Measurements from ENCODE around the gene FOXJ3. TPM values are rescaled to one million over a fixed set of nuclear protein-coding genes. Genes with fewer than 3 reads are reported as not detected.

The FOXJ3 gene
- total RNA-seq, 3 donors from 2014 or later: 52.6 to 82.7 (median 57.7) TPM

GRCh38 chr1:42201986-42202385 is 133.0 kb downstream of the FOXJ3 start:
- no peak overlapping the region for H3K4me3 ChIP-seq
- intact Hi-C loops (cut with DNase I; ENCODE audit: low total_unique reads): no loop called here
- no peaks in the 10 kb centered on the region for H3K9me3 ChIP-seq
- H3K27me3 ChIP-seq: no peaks in the 10 kb centered on the region
- no peaks in the 10 kb centered on the region for H3K36me3 ChIP-seq
- H3K4me1 ChIP-seq: no peaks in the 10 kb centered on the region
- no peak for DNase-seq (ENCODE audit: low spot score in 2 of 2)
- no peak for TF ChIP-seq POLR2A (IDR thresholded peaks at IDR 0.05)
- TF ChIP-seq CTCF (IDR thresholded peaks at IDR 0.05): no peak
- TF ChIP-seq POLR2AphosphoS5 (IDR thresholded peaks at IDR 0.05): no peak
- no peak overlapping the region for H3K27ac ChIP-seq

GRCh38 chr1:42198251-42198650 is 136.8 kb downstream of the FOXJ3 start:
- Histone ChIP-seq H3K4me1 (no peaks in the 10 kb centered on the region), H3K27ac (no peak overlapping the region), H3K36me3 (no peaks in the 10 kb centered on the region), H3K4me3 (no peak overlapping the region), H3K27me3 (no peaks in the 10 kb centered on the region), H3K9me3 (no peaks in the 10 kb centered on the region)
- intact Hi-C loops (cut with DNase I; ENCODE audit: low total_unique reads): no loop called here
- TF ChIP-seq POLR2AphosphoS5 (IDR thresholded peaks at IDR 0.05) (no peak), CTCF (IDR thresholded peaks at IDR 0.05) (no peak), POLR2A (IDR thresholded peaks at IDR 0.05) (no peak)
- no peak for DNase-seq (ENCODE audit: low spot score in 2 of 2)

GRCh38 chr1:42195841-42196240 is 139.2 kb downstream of the FOXJ3 start:
- H3K9me3 ChIP-seq: no peaks in the 10 kb centered on the region
- no peak overlapping the region for H3K4me3 ChIP-seq
- H3K27me3 ChIP-seq: no peaks in the 10 kb centered on the region
- TF ChIP-seq CTCF (IDR thresholded peaks at IDR 0.05) (no peak), POLR2AphosphoS5 (IDR thresholded peaks at IDR 0.05) (no peak), POLR2A (IDR thresholded peaks at IDR 0.05) (no peak)
- intact Hi-C loops (cut with DNase I; ENCODE audit: low total_unique reads): no loop called here
- no peaks in the 10 kb centered on the region for H3K36me3 ChIP-seq
- no peaks in the 10 kb centered on the region for H3K4me1 ChIP-seq
- DNase-seq (ENCODE audit: low spot score in 2 of 2): no peak
- H3K27ac ChIP-seq: no peak overlapping the region

GRCh38 chr1:42192106-42192505 is 142.9 kb downstream of the FOXJ3 start:
- intact Hi-C loops (cut with DNase I; ENCODE audit: low total_unique reads): no loop called here
- Histone ChIP-seq H3K27ac (no peak overlapping the region), H3K4me3 (no peak overlapping the region)

GRCh38 chr1:42191319-42191718 is 143.7 kb downstream of the FOXJ3 start:
- DNase-seq (ENCODE audit: low spot score in 2 of 2): no peak
- H3K4me3 ChIP-seq: no peak overlapping the region
- H3K27ac ChIP-seq: no peak overlapping the region
- H3K27me3 ChIP-seq: no peaks in the 10 kb centered on the region
- intact Hi-C loops (cut with DNase I; ENCODE audit: low total_unique reads): no loop called here
- TF ChIP-seq POLR2A (IDR thresholded peaks at IDR 0.05): no peak
- no peak for TF ChIP-seq CTCF (IDR thresholded peaks at IDR 0.05)
- no peak for TF ChIP-seq POLR2AphosphoS5 (IDR thresholded peaks at IDR 0.05)
- no peaks in the 10 kb centered on the region for H3K36me3 ChIP-seq
- no peaks in the 10 kb centered on the region for H3K9me3 ChIP-seq
- no peaks in the 10 kb centered on the region for H3K4me1 ChIP-seq

More at GRCh38 chr1:42192106-42192505, 142.9 kb downstream of the FOXJ3 start:
- Histone ChIP-seq H3K27me3 (no peaks in the 10 kb centered on the region), H3K36me3 (no peaks in the 10 kb centered on the region), H3K4me1 (no peaks in the 10 kb centered on the region), H3K9me3 (no peaks in the 10 kb centered on the region)
- TF ChIP-seq CTCF (IDR thresholded peaks at IDR 0.05) (no peak), POLR2A (IDR thresholded peaks at IDR 0.05) (no peak), POLR2AphosphoS5 (IDR thresholded peaks at IDR 0.05) (no peak)
- no peak for DNase-seq (ENCODE audit: low spot score in 2 of 2)

All from breast epithelium (tissue), 4 donors.